A204.1 (cell line): Measurements from ENCODE around the gene ANAPC1.
"Not testable (repeated sequence)": the region's sequence is repeated elsewhere in the genome, so short reads cannot be mapped to it uniquely, and the experiment has no call there.

ENCODE experiments used
- FAIRE-seq: peaks from 2 replicates; lab custom pipeline; 2012; peaks lifted over from hg19 to GRCh38; lab: Jason Lieb, UNC

Gene ANAPC1

GRCh38 chr2:111905475-111905869, 21.5 kb upstream of the ANAPC1 start:
- FAIRE-seq, result not testable (repeated sequence)

DNA sequence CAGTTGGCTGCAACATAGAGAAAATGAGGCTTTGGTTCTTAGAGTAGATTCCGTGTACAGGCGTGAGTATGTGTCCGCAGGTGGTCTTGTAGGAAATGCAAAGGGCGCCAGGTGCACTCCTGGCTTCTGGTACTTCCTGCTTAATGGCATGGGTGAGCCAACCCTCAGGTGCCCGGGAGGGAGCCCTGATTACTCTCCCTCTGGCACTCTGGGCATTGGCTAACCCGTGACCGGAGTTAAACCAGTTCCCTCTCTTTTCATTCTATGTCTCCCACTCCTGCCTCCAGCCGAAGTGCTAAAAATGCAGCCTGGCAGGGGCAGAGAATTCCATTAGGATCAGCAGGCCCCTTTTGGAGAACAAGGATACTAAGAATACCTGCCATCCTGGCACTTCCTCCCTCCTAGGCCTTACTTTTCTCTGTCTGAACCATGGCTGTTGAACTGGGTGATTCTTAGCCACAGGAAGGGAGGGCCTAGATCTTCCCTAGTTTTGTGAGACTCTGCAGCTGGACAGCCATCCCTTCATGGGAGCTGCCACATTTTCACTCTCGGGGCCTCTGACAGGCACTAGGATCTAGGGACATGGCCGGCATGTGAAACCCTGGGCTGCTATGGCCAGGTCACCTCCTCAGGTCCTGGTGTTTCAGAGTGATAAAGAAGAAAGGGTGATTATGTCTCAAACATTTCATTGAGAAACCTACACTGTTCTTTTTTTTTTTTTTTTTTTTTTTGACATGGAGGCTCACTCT, 20.9 kb upstream of the ANAPC1 start:
- no peak for FAIRE-seq

DNA sequence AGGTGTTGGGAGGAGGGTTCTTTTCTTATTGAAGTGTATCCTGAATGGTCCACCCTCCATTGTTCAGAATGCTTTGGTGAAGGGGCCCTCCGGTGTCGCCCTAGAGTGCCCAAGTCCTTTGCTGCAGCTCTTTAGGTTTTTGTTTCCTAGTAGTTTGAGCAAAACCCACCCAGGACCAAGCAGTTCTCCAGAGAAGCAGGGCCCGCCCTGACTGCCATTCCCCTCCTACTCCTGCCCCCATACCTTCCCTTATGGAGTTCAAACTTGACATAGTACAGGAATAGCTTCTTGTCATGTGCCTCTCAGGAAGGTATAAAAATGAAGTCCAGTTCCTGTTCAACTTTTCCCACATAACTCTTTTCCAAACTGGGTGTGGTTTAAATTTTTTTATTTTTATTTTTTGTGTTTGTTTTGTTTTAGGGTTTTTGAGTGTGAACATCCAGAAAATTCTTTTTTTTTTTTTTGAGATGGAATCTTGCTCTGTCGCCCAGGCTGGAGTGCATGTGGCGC, 20.0 kb upstream of the ANAPC1 start:
- no peak for FAIRE-seq

GRCh38 chr2:111903516-111903915, 19.5 kb upstream of the ANAPC1 start:
- FAIRE-seq, result no peak

- FAIRE-seq, result no peak
Observed at GRCh38 chr2:111900859-111901258, 16.9 kb upstream of the ANAPC1 start.

- no peak for FAIRE-seq
Observed at GRCh38 chr2:111898703-111899514, 14.9 kb upstream of the ANAPC1 start.

- FAIRE-seq, result no peak
Observed at GRCh38 chr2:111897924-111898702, 14.1 kb upstream of the ANAPC1 start, which contains the start of gene MERTK. Gene MERTK (plus strand): TSS chr2:111898607. CDS start chr2:111898736, 129 bp downstream.

DNA sequence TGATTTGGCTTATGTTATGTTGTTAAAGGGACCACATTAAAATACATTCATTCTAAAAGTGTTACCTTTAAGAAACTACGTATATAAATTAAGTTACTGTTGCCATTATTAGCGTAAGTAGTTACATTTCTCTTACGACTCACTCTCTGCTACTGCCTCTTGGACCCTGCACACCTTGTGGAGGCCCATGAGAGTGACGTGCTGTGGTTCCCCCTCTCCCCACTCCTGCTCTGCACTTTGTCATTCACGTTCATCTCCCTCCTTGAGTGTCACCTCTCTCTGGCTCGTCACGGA, 13.6 kb upstream of the ANAPC1 start:
- FAIRE-seq, result no peak

- no peak for FAIRE-seq
Observed at GRCh38 chr2:111896576-111896975, 12.6 kb upstream of the ANAPC1 start.

- FAIRE-seq, result no peak
Observed at GRCh38 chr2:111896024-111896423, 12.0 kb upstream of the ANAPC1 start.

GRCh38 chr2:111884592-111884964, 585 bp upstream of the ANAPC1 start:
- FAIRE-seq, result no peak

GRCh38 chr2:111872806-111873205, 11.2 kb downstream of the ANAPC1 start:
- FAIRE-seq, result peak; percentile 59

- FAIRE-seq, result not testable (repeated sequence)
Observed at GRCh38 chr2:111865124-111865523, 18.9 kb downstream of the ANAPC1 start.

DNA sequence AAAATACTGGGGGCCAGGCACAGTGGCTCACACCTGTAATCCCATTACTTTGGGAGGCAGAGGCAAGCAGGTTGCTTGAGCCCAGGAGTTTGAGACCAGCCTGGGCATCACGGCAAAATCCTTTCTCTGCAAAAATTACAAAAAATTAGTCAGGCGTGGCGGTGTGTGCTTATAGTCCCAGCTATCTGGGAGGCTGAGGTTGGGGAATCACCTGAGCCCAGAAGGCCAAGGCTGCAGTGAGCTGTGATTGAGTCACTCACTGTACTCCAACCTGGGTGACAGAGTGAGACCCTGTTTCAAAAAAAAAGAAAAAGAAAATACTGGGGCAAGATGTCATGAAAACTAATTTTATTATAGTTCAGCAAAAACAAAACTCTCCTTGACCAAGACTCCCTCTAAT, 24.0 kb downstream of the ANAPC1 start:
- not testable (repeated sequence) for FAIRE-seq

- not testable (repeated sequence) for FAIRE-seq
Observed at GRCh38 chr2:111852544-111852943, 31.4 kb downstream of the ANAPC1 start.

- FAIRE-seq, result not testable (repeated sequence)
Observed at GRCh38 chr2:111850646-111851045, 33.3 kb downstream of the ANAPC1 start.

- not testable (repeated sequence) for FAIRE-seq
Observed at GRCh38 chr2:111839625-111840282, 44.2 kb downstream of the ANAPC1 start.

GRCh38 chr2:111838992-111839391, 45.0 kb downstream of the ANAPC1 start:
- not testable (repeated sequence) for FAIRE-seq

- FAIRE-seq, result not testable (repeated sequence)
Observed at GRCh38 chr2:111834221-111834620, 49.8 kb downstream of the ANAPC1 start.

DNA sequence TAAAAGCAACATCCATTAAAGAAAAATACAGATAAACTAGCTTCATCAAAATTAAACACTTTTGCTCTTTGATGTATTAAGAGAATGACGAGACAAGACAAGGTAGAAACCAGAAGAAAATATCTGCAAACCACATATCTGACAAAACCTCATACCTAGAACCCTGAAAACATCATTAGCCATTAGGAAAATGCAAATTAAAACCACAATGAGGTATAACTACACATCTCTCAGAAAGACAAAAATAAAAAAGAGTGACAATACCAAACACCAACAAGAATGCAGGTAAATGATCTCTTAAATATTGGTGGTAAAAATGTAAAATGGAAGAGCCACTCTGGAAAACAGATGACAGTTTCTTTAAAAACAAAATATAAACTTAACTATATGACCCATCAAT, 53.5 kb downstream of the ANAPC1 start:
- not testable (repeated sequence) for FAIRE-seq

DNA sequence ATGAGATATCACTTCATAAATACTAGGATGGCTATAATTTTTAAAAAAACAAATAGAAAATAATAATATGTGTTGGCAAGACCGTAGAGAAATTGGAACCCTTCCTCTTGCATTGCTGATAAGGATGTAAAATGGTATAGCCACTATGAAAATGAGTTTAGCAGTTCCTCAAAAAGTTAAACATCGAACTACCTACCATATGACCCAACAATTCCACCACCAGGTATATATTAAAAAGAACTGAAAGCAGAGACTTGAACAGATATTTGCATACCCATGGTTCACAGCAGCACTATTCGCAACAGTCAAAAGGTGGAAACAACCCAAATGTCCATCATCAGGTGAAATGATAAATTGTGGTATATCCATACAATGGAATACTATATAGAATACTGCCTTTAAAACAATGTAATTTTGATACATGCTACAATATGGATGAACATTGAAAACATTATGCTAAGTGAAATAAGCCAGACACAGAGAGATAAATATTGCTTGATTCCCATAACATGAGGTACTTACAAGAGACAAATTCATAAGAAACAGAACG, 55.7 kb downstream of the ANAPC1 start:
- not testable (repeated sequence) for FAIRE-seq
